ENCODE results near the gene DIO3. TPM values are rescaled to one million over a fixed set of nuclear protein-coding genes. Genes with fewer than 3 reads are reported as not detected.
"Not testable (repeated sequence)": the region's sequence is repeated elsewhere in the genome, so short reads cannot be mapped to it uniquely, and the experiment has no call there.

DIO3 gene
- total RNA-seq, 1 experiment from 2014 or later = 4.9 TPM

DNA sequence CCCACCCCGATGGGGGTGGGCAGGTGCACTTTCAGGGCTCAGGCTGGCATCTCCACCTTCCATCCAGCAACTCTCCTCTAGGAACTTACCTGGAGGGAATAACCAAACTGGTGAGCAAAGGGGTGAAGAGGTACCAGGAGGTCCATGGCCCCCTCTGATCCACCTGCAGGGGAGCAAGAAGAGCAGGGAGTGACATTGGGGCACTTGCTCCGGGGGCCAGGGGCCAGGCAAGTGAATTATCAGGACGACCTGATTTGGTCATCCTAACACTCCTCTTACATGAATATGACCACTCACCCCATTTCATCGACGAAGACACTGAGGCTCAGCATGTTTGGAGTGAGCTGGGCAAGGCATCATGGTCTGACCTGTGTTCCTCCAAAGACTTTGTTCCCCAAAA lies 6.0 kb downstream of the DIO3 start:
- no peaks in the 10 kb centered on the region for H4K20me1 ChIP-seq (ENCODE audit: low read length)
- no peak overlapping the region for H3K9ac ChIP-seq (ENCODE audit: low read length)
- ATAC-seq = no peak
- POLR2A ChIA-PET (ENCODE audit: unreplicated experiment) = no interaction called here
- H3K27ac ChIP-seq (ENCODE audit: low read length) = no peak overlapping the region
- H3K4me1 ChIP-seq (ENCODE audit: insufficient read depth, low read length) = no peaks in the 10 kb centered on the region
- CTCF ChIA-PET = no interaction called here
- H3K36me3 ChIP-seq (ENCODE audit: low read depth, low read length) = no peaks in the 10 kb centered on the region
- H3K9me2 ChIP-seq (replicated peaks; ENCODE audit: low read length) = no peaks in the 10 kb centered on the region
- DNase-seq = no peak
- intact Hi-C loops (cut with micrococcal nuclease) = no loop called here
- peaks cover 40% of the 10 kb centered on the region for H3K27me3 ChIP-seq (ENCODE audit: low read length)
- H3K9me3 ChIP-seq (ENCODE audit: low read length) = no peaks in the 10 kb centered on the region
- no peak for TF ChIP-seq EZH2phosphoT487 (IDR thresholded peaks at IDR 0.05; ENCODE audit: borderline replicate concordance, low read length)
- TF ChIP-seq CTCF (conservative IDR thresholded peaks at IDR 0.05; ENCODE audit: low read depth, low read length) = no peak
- no peak for TF ChIP-seq EZH2 (IDR thresholded peaks at IDR 0.05; ENCODE audit: low read length, unreplicated experiment)
- H3K79me2 ChIP-seq (ENCODE audit: low read length) = no peaks in the 10 kb centered on the region
- no peaks in the 10 kb centered on the region for H3F3A ChIP-seq (ENCODE audit: low read length, unreplicated experiment)
- no peak overlapping the region for H3K4me2 ChIP-seq (ENCODE audit: low read length)
- BruUV-seq (replicated peaks) = no TSS peak
- no peak overlapping the region for H2AFZ ChIP-seq (ENCODE audit: low read length)
- no peak overlapping the region for H3K4me3 ChIP-seq (ENCODE audit: low read length)

DNA sequence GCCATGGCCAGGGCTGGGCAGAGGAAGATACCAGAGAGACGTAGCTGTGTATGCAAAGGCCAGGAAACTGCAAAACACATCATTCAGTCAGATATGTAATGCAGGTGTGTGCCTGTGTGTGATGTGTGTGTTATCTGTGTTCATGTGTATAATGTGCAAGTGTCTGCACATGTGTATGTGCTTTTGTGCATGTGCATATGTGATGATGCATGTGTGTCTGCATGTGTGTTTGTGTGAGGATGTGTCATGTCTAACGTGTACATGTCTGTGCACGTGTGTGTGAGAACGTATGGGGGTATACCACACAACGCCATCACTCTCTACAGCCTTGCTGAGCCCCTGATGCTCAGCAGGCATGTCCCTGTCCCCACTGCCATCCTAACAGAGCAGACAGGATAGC lies 9.7 kb downstream of the DIO3 start:
- TF ChIP-seq EZH2 (IDR thresholded peaks at IDR 0.05; ENCODE audit: low read length, unreplicated experiment) (no peak), EZH2phosphoT487 (IDR thresholded peaks at IDR 0.05; ENCODE audit: borderline replicate concordance, low read length) (no peak)
- ATAC-seq (no peak), DNase-seq (no peak)
- Histone ChIP-seq H3K9me3 (ENCODE audit: low read length) (no peaks in the 10 kb centered on the region), H3K4me3 (ENCODE audit: low read length) (no peak overlapping the region), H3K27me3 (ENCODE audit: low read length) (peaks cover 2% of the 10 kb centered on the region; the same call in 1 of the 2 replicates), H3K9me2 (replicated peaks; ENCODE audit: low read length) (no peaks in the 10 kb centered on the region), H3K36me3 (ENCODE audit: low read depth, low read length) (no peaks in the 10 kb centered on the region), H3K4me1 (ENCODE audit: insufficient read depth, low read length) (peaks cover 7% of the 10 kb centered on the region; the same call in 1 of the 2 replicates), H3K27ac (ENCODE audit: low read length) (no peak overlapping the region), H2AFZ (ENCODE audit: low read length) (no peak overlapping the region), H3K79me2 (ENCODE audit: low read length) (no peaks in the 10 kb centered on the region), H3K4me2 (ENCODE audit: low read length) (no peak overlapping the region), H3F3A (ENCODE audit: low read length, unreplicated experiment) (no peaks in the 10 kb centered on the region), H3K9ac (ENCODE audit: low read length) (no peak overlapping the region), H4K20me1 (ENCODE audit: low read length) (no peaks in the 10 kb centered on the region)
- ChIA-PET POLR2A (ENCODE audit: unreplicated experiment) (no interaction called here), CTCF (no interaction called here)
- intact Hi-C loops (cut with micrococcal nuclease) = no loop called here
- BruUV-seq (replicated peaks) = no TSS peak

DNA sequence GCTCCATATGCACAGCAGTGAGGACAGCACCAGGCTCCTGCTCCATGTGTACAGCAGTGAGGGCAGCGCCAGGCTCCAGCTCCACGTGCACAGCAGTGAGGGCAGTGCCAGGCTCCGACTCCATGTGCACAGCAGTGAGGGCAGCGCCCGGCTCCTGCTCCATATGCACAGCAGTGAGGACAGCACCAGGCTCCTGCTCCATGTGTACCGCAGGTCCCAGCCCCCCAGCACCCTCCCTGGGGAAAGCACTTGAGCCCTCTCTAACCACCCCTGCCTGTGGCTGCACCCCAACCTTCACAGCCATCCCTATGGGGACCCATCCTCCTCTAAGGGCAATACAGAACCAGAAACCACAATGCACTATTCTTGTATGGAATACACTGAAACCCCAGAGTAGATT lies 11.2 kb downstream of the DIO3 start:
- H3K4me1 ChIP-seq (ENCODE audit: insufficient read depth, low read length); H4K20me1 ChIP-seq (ENCODE audit: low read length); H3K9me2 ChIP-seq (replicated peaks; ENCODE audit: low read length); H3K27ac ChIP-seq (ENCODE audit: low read length); H2AFZ ChIP-seq (ENCODE audit: low read length); H3K27me3 ChIP-seq (ENCODE audit: low read length); H3K9ac ChIP-seq (ENCODE audit: low read length); BruUV-seq (replicated peaks); DNase-seq; H3K4me2 ChIP-seq (ENCODE audit: low read length); H3K79me2 ChIP-seq (ENCODE audit: low read length); H3F3A ChIP-seq (ENCODE audit: low read length, unreplicated experiment); CTCF ChIA-PET; H3K9me3 ChIP-seq (ENCODE audit: low read length); H3K4me3 ChIP-seq (ENCODE audit: low read length); POLR2A ChIA-PET (ENCODE audit: unreplicated experiment); H3K36me3 ChIP-seq (ENCODE audit: low read depth, low read length); ATAC-seq; intact Hi-C loops (cut with micrococcal nuclease): not testable (repeated sequence)

DNA sequence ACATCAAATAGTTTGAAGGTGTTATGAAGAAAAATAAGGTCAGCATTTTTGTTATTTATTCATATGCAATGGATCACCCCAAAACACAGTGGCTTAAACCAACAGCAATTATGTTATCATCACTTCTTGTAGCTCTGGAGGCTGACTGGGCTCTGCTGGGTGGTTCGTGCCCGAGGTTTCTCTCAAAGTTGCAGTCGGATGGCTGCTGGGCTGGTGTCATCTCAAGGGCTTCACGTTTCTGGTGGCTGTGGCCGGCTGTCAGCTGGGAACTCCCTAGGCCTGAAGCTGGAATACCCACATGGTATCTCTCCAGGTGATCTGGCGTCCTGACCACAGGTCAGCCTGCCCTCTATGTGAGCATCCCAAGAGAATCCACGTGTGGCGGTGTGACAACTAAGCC lies 12.0 kb downstream of the DIO3 start:
- ATAC-seq (no peak), DNase-seq (no peak)
- Histone ChIP-seq H3K27me3 (ENCODE audit: low read length) (no peaks in the 10 kb centered on the region; the same call in 1 of the 2 replicates), H3K4me3 (ENCODE audit: low read length) (no peak overlapping the region), H3K36me3 (ENCODE audit: low read depth, low read length) (no peaks in the 10 kb centered on the region), H3K9ac (ENCODE audit: low read length) (no peak overlapping the region), H3K79me2 (ENCODE audit: low read length) (no peaks in the 10 kb centered on the region), H3K9me3 (ENCODE audit: low read length) (no peaks in the 10 kb centered on the region), H3K9me2 (replicated peaks; ENCODE audit: low read length) (no peaks in the 10 kb centered on the region), H3K4me1 (ENCODE audit: insufficient read depth, low read length) (peaks cover 7% of the 10 kb centered on the region; the same call in 1 of the 2 replicates), H3K4me2 (ENCODE audit: low read length) (no peak overlapping the region), H3K27ac (ENCODE audit: low read length) (no peak overlapping the region), H2AFZ (ENCODE audit: low read length) (no peak overlapping the region), H3F3A (ENCODE audit: low read length, unreplicated experiment) (no peaks in the 10 kb centered on the region), H4K20me1 (ENCODE audit: low read length) (no peaks in the 10 kb centered on the region)
- intact Hi-C loops (cut with micrococcal nuclease) = no loop called here
- CTCF ChIA-PET = no interaction called here
- no peak for TF ChIP-seq CTCF (conservative IDR thresholded peaks at IDR 0.05; ENCODE audit: low read depth, low read length)
- POLR2A ChIA-PET (ENCODE audit: unreplicated experiment) = interaction anchor here (0.8 kb wide), 1 partner anchor 1074 kb away, joined by 3 read pairs; no protein-coding TSS in a partner anchor
- no TSS peak for BruUV-seq (replicated peaks)
